Stimulated activated CD8-positive, alpha-beta memory T cell treated with anti-CD3 and anti-CD28 coated beads, Interleukin-15, amount 100 ng/mL, for 48 hours (primary cell): ENCODE results near the gene RPL13A.
A peak's percentile ranks its signal among the peaks of the same experiment; 100 is the strongest.
"Not testable (repeated sequence)": the region's sequence is repeated elsewhere in the genome, so short reads cannot be mapped to it uniquely, and the experiment has no call there.

Source experiments
- DNase-seq, 2 donors: peaks; one replicate each; pipeline ENCODE4 v3.0.0-alpha.2; 2020; ENCODE audit warnings: low read depth in 2 of 2

The RPL13A gene

GRCh38 chr19:49456326-49456725, 31.1 kb upstream of the RPL13A start:
- DNase-seq: no peak

- no peak for DNase-seq
These were observed 28.9 kb upstream of the RPL13A start for GRCh38 chr19:49458567-49458903.

- no peak for DNase-seq
These were observed 28.0 kb upstream of the RPL13A start for GRCh38 chr19:49459388-49459787.

DNA sequence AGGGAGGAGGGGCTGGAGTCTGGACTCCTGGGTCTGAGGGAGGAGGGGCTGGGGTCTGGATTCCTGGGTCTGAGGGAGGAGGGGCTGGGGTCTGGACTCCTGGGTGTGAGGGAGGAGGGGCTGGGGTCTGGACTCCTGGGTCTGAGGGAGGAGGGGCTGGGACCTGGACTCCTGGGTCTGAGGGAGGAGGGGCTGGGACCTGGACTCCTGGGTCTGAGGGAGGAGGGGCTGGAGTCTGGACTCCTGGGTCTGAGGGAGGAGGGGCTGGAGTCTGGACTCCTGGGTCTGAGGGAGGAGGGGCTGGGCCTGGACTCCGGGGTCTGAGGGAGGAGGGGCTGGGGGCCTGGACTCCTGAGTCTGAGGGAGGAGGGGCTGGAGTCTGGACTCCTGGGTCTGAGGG, 26.3 kb upstream of the RPL13A start:
- not testable (repeated sequence) for DNase-seq

DNA sequence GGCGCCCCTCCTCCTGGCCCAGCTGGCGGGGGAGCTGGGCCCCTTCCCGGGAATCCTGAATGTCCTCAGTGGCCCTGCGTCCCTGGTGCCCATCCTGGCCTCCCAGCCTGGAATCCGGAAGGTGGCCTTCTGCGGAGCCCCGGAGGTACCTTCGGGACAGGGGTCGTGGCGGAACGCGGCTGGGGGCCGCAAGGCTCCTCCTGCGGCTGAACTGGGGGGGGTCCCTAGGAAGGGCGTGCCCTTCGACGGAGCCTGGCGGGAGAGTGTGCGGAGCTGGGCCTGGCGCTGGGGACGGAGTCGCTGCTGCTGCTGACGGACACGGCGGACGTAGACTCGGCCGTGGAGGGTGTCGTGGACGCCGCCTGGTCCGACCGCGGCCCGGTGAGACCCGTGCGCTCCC, 25.8 kb upstream of the RPL13A start:
- DNase-seq: no peak

DNA sequence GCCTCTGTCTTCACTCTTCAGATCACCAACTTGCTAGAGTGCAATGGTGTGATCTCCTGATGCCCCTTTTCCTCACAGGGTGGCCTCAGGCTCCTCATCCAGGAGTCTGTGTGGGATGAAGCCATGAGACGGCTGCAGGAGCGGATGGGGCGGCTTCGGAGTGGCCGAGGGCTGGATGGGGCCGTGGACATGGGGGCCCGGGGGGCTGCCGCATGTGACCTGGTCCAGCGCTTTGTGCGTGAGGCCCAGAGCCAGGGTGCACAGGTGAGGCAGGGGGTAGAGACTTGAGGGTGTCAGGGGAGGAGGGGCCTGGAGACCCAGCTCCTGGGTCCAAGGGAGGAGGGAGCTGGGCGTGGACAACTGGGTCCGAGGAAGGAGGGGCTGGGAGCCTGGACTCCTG, 24.9 kb upstream of the RPL13A start:
- no peak for DNase-seq

GRCh38 chr19:49463960-49464740, 23.3 kb upstream of the RPL13A start:
- DNase-seq: no peak

DNA sequence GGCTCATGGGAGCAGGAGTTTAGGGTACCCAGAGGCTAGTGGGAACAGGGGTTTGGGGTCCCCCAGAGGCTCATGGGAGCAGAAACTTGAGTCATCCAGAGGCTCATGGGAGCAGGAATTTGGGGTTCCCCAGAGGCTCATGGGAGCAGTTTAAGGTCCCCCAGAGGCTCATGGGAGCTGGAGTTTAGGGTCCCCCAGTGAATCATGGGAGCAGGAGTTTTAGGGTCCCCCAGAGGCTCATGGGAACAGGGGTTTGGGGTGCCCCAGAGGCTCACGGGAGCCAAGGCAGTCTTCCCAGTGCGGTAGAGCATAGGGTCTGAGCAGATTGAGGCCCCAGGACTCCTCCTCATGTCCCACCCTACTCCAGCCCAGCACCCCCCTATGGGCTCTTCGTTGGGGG, 22.0 kb upstream of the RPL13A start:
- no peak for DNase-seq

DNA sequence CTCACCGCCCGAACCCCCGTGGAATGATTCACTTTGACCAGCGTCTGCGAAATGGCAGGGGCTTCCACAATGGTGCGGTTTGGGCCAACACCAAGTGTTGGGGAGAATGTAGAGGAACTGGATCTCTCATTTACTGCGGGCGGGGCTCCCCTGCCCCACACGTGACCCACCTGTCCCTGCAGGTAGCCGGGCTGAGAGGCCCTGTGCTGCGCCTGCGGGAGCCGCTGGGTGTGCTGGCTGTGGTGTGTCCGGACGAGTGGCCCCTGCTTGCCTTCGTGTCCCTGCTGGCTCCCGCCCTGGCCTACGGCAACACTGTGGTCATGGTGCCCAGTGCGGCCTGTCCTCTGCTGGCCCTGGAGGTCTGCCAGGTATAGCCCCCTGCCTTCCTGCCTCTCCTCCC, 19.2 kb upstream of the RPL13A start:
- no peak for DNase-seq

DNA sequence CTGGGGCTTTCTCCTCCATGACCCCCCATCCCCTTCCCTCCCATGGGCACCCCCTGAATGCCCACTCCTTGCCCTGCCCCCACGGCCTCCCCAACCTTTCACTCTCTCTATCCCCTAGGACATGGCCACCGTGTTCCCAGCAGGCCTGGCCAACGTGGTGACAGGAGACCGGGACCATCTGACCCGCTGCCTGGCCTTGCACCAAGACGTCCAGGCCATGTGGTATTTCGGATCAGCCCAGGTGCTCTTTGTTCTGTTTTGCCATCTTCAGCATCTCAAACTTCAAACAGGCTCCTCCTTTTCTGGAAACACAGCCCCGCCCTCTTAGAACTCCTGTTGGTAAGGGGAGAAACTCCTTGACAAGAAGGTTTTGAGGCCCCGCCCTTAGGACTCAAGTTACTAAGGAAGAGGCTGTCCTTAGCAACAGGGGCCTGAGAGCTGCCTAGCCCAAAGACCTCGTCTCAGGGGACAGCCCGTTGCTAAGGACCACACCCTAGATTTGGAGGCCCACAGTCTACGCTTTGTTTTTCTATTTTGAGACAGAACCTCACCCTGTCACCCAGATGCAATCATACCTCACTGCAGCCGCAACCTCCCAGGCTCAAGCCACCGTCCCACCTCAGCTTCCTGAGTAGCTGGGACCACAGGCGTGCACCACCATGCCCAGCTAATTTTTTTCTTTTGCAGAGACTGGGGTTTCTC, 18.5 kb upstream of the RPL13A start:
- peak; percentile 73 to 74 for DNase-seq

DNA sequence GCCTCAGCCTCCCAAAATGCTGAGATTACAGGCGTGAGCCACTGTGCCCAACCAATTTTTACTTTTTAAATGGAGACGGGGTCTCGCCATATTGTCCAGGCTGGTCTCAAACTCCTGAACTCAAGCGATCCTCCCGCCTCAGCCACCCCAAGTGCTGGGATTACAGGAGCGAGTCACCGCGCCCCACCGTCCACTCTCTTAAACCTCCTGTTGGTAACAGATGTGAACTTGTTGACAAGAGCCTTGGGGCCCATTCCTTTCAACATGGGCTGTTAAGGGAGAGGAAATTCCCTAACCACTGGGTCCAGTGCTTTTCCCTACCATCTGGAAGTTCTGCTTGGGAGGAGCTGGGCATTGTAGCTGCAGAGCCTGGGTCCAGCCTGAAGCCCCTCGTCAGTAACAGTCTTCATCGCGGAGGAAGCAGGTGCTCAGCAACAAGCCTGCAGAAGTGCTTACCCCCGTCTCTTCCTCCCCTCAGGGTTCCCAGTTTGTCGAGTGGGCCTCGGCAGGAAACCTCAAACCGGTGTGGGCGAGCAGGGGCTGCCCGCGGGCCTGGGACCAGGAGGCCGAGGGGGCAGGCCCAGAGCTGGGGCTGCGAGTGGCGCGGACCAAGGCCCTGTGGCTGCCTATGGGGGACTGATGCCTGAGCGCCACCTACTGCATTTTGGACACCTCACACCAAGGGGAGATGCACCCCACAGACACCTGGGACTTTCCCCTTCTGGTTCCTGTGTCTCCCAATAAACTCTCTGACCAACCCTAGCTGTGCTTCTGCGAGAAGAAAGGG, 17.4 kb upstream of the RPL13A start:
- peak; percentile 86 to 93 for DNase-seq

GRCh38 chr19:49470615-49470978, 16.8 kb upstream of the RPL13A start:
- DNase-seq: no peak

DNA sequence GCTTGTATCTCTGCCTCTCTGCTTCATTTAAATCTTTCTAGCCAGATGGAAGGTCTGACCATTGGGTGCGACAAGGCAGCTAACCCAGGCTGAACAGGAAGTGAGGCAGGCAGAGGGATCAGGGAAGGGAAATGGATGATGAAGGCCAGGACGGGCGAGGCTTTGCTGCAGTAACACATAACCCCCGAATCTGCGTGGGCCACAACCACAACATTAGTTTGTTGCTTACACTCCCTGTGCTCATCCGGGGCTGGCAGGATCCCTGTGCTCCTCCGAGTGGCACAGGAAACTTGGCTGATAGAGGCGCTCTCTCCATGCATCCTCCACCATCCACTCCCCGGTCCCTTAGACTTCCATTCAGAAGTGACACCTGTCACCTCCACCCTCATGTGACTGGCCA, 14.5 kb upstream of the RPL13A start:
- DNase-seq: no peak

DNA sequence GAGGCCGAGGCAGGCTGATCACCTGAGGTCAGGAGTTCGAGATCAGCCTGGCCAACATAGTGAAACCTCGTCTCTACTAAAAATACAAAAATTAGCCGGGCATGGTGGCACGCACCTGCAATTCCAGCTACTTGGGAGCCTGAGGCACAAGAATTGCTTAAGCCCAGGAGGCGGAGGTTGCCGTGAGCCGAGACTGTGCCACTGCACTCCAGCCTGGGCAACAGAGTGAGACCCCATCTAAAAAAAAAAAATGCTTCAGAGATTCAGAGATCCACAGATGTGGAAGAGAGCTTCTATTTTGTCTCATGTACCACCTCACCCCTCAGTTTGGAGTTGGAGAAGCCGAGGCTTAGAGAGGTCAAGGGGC, 13.9 kb upstream of the RPL13A start:
- DNase-seq: not testable (repeated sequence)

GRCh38 chr19:49473868-49474541, 13.4 kb upstream of the RPL13A start, which contains the start of gene FLT3LG:
TSS of gene FLT3LG (plus strand) at chr19:49474215. CDS start at chr19:49474640, 425 bp downstream.
- DNase-seq: peak; percentile 82 to 85

DNA sequence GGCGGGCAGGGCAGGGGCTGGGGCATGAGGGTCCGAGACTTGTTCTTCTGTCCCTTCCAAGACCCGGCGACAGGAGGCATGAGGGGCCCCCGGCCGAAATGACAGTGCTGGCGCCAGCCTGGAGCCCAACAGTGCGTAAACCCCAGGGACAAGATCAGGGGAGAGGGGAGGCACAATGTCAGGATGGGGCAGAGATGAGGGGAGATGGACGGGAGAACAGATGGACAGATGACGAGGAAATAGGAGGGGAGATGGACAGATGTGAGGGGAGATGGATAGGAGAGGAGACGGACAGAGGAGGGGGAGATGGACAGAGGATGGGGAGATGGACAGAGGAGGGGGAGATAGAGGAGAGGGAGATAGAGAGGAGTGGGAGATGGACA, 12.9 kb upstream of the RPL13A start:
- no peak for DNase-seq

- no peak for DNase-seq
These were observed 12.1 kb upstream of the RPL13A start for GRCh38 chr19:49475191-49475917.

DNA sequence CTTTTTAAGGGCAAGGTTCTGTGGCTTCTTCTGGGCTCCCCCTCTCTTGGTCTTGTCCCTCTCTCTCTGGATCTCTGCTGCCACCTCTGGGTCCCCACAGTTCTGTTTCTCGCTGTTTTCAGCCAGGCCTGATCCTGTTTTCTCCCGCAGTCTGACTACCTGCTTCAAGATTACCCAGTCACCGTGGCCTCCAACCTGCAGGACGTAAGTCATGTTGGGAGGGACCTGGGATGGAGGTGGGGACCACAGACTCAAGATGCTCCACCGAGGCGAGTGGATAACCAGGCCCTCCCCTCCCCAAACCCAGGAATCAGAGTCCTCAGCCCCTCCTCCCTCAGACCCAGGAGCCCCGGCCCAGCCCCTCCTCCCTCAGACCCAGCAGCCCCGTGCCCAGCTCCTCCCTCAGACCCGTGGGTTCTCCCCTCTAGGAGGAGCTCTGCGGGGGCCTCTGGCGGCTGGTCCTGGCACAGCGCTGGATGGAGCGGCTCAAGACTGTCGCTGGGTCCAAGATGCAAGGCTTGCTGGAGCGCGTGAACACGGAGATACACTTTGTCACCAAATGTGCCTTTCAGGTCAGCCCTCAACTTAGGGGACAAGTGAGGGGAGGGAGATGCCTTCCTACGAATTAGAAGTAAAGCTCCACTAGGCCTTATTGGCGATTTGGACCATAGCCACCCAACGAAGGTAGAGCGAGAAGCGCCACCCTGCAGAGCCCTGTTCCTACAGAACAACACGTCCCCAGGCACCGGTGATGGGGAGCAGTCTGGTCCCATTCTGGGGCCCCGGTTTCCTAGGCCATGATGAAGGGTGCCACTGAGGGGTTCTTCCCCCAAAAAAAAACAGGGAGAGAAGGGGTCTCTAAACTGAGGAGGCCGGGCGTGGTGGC, 11.2 kb upstream of the RPL13A start:
- peak; percentile 74 to 76 for DNase-seq

DNA sequence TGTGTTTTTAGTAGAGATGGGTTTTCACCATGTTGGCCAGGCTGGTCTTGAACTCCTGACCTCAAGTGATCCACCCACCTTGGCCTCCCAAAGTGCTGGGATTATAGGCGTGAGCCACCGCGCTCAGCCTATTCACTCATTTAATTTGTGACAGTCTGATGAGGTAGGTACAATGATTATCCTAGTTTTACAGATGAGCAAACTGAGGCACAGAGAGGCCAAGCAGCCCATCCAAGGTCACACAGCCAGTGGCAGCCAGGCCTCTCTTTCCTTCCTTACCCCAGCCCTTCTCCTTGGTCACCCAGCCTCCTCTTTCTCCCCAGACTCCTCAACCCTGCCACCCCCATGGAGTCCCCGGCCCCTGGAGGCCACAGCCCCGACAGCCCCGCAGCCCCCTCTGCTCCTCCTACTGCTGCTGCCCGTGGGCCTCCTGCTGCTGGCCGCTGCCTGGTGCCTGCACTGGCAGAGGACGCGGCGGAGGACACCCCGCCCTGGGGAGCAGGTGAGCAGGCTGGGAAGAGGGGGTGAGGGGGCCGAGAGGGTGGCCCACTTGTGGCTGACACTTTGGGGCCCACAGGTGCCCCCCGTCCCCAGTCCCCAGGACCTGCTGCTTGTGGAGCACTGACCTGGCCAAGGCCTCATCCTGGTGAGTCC, 7.3 kb upstream of the RPL13A start:
- no peak for DNase-seq
